HL-60 (cell line): Measurements from ENCODE around the gene KSR2.

Source experiments
- DNase-seq, 2 experiments: peaks; one replicate each; pipeline ENCODE4 v3.0.0-alpha.2; 2010 to 2020; ENCODE audit warnings: low read depth in 1 of 2, low spot score in 1 of 2
- H3K27ac ChIP-seq: fragments of 250-450 bp; sonication (Bioruptor Pico); replicated peaks from 2 replicates; pipeline ENCODE4 v1.5.1; 2020; ENCODE audit warnings: mild to moderate bottlenecking, moderate library complexity
- H3K27me3 ChIP-seq: fragments of 250-450 bp; sonication (Bioruptor Pico); 2 replicates; pipeline ENCODE4 v1.5.1; 2021; ENCODE audit warnings: mild to moderate bottlenecking, moderate library complexity; ENCODE audit not compliant: insufficient read depth, poor library complexity, severe bottlenecking
- H3K4me3 ChIP-seq: replicated peaks from 2 replicates; pipeline ENCODE4 v1.5.1; 2011; ENCODE audit warnings: mild to moderate bottlenecking, control low read depth, low read length; ENCODE audit not compliant: insufficient read depth
- GABPA ChIP-seq: IDR thresholded peaks from 2 replicates; pipeline ENCODE4 v1.6.1; 2012; ENCODE audit warnings: low read depth
- POLR2AphosphoS5 ChIP-seq: IDR thresholded peaks from 2 replicates; pipeline ENCODE4 v1.6.1; 2012; ENCODE audit warnings: low read depth
- SPI1 ChIP-seq: IDR thresholded peaks from 2 replicates; pipeline ENCODE4 v1.6.1; 2012; ENCODE audit warnings: low read depth, mild to moderate bottlenecking, borderline replicate concordance
- TF ChIP-seq, protein P1 (sequence below): IDR thresholded peaks from 2 replicates; pipeline ENCODE4 v1.6.1; 2012; ENCODE audit warnings: low read depth; ENCODE audit not compliant: insufficient replicate concordance
- TF ChIP-seq, protein P2 (sequence below): IDR thresholded peaks from one replicate; pipeline ENCODE4 v1.5.1; 2011; ENCODE audit warnings: low read length, control low read depth, inconsistent platforms; ENCODE audit not compliant: insufficient read depth

KSR2 gene

DNA sequence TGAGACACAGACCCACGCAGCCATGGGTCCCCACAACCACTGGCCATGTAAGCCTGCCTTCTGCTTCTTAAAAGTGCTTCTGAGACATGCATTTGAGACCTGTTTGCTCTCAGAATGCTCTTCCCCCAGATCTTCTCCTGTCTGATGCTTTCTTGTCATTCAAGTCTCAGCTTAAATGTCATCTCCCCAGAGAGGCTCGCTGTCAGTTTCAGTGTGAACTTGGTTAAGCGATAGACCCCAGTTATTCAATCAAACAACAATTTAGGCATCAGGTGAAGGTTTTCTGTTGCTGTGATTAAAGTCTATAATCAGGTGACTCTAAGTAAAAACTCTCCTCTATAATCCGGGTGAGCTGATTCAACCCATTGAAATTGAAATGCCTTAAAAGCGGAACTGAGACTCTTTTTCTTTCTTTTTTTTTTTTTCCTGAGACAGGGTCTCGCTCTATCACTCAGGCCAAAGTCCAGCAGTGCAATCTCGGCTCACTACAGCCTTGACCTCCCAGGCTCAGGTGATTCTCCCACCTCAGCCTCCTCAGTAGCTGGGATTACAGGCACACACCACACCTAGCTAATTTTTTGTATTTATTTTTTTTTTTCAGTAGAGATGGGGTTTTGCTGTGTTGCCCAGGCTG lies 123.4 kb downstream of the KSR2 start:
- H3K27me3 ChIP-seq: no peaks in the 10 kb centered on the region
- no peak overlapping the region for H3K27ac ChIP-seq
- no peak for TF ChIP-seq SPI1
- TF ChIP-seq POLR2AphosphoS5: no peak
- TF ChIP-seq, protein P1, sequence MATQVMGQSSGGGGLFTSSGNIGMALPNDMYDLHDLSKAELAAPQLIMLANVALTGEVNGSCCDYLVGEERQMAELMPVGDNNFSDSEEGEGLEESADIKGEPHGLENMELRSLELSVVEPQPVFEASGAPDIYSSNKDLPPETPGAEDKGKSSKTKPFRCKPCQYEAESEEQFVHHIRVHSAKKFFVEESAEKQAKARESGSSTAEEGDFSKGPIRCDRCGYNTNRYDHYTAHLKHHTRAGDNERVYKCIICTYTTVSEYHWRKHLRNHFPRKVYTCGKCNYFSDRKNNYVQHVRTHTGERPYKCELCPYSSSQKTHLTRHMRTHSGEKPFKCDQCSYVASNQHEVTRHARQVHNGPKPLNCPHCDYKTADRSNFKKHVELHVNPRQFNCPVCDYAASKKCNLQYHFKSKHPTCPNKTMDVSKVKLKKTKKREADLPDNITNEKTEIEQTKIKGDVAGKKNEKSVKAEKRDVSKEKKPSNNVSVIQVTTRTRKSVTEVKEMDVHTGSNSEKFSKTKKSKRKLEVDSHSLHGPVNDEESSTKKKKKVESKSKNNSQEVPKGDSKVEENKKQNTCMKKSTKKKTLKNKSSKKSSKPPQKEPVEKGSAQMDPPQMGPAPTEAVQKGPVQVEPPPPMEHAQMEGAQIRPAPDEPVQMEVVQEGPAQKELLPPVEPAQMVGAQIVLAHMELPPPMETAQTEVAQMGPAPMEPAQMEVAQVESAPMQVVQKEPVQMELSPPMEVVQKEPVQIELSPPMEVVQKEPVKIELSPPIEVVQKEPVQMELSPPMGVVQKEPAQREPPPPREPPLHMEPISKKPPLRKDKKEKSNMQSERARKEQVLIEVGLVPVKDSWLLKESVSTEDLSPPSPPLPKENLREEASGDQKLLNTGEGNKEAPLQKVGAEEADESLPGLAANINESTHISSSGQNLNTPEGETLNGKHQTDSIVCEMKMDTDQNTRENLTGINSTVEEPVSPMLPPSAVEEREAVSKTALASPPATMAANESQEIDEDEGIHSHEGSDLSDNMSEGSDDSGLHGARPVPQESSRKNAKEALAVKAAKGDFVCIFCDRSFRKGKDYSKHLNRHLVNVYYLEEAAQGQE: no peak
- TF ChIP-seq GABPA: no peak

DNA sequence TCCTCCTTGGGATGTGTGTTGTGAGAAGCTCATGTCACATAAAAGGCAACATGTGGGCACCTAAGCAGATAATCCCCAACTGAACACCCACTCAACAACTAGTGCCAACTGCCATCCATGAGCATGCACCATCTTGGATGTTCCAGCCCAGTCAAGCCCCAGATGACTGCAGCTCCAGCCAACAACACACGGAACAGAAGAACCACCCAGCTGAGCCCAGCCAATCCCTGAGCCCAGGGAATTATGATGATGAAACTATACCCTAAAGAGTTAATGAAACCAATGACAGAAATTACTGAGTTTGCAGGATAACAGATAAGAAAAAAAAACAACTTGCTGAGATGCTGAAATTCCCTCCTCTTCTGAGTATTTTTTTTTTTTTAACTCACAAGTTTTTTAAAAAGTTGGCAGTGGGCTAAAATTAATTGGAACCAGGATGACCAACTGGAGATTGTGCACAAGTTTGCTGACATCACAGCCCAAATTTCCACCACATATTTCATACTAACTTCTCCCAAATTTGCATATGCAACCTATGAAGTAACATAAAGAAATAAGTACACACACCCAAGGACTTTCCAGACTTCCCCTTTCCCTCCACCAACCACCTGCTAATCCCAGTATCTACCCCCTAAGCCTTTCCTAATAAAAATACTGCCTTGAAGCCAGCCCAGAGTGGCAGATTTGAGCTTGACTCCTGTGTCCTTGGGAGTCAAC lies 124.5 kb downstream of the KSR2 start:
- no peak for DNase-seq

More for the DNA sequence above, 123.4 kb downstream of the KSR2 start:
- no peak for DNase-seq
- no peak overlapping the region for H3K4me3 ChIP-seq

DNA sequence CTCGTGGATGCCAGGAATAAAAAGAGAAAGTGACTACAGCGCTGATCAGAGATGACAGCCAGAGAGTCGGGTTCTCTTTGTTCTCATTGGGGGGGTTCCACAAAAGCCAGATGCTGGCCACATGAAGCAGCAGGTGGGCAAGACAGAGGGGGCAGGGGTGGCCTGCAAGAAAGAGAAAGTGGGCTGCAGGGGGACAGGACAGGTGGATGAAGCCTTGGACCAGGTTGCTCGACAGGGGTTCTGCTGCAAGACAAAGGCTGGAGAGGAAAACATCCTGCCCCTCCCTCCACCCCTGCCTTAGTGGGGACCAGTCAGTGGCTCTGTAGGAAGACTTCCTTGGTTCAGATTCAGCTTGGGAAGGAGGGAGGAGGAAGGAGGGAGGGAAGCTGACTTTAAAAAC lies 126.2 kb downstream of the KSR2 start:
- H3K27me3 ChIP-seq: no peaks in the 10 kb centered on the region
- H3K27ac ChIP-seq: no peak overlapping the region
- no peak for DNase-seq
- TF ChIP-seq, protein P1: no peak
- TF ChIP-seq, protein P2, sequence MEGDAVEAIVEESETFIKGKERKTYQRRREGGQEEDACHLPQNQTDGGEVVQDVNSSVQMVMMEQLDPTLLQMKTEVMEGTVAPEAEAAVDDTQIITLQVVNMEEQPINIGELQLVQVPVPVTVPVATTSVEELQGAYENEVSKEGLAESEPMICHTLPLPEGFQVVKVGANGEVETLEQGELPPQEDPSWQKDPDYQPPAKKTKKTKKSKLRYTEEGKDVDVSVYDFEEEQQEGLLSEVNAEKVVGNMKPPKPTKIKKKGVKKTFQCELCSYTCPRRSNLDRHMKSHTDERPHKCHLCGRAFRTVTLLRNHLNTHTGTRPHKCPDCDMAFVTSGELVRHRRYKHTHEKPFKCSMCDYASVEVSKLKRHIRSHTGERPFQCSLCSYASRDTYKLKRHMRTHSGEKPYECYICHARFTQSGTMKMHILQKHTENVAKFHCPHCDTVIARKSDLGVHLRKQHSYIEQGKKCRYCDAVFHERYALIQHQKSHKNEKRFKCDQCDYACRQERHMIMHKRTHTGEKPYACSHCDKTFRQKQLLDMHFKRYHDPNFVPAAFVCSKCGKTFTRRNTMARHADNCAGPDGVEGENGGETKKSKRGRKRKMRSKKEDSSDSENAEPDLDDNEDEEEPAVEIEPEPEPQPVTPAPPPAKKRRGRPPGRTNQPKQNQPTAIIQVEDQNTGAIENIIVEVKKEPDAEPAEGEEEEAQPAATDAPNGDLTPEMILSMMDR: no peak
- no peak for TF ChIP-seq POLR2AphosphoS5
- no peak for TF ChIP-seq GABPA
- TF ChIP-seq SPI1: no peak
- no peak overlapping the region for H3K4me3 ChIP-seq

More for the DNA sequence above, 124.5 kb downstream of the KSR2 start:
- Histone ChIP-seq H3K27me3 (no peaks in the 10 kb centered on the region), H3K27ac (no peak overlapping the region), H3K4me3 (no peak overlapping the region)
- TF ChIP-seq, protein P1: no peak
- TF ChIP-seq, protein P2: no peak
- no peak for TF ChIP-seq POLR2AphosphoS5
- TF ChIP-seq SPI1: no peak
- TF ChIP-seq GABPA: no peak
